Vagina (tissue), 2 donors: ENCODE results near the gene TMEM74B.

ENCODE experiments used
- POLR2A ChIP-seq, 2 donors: fragments of 450-650 bp; IDR thresholded peaks; one replicate each; pipeline ENCODE4 v1.6.1; 2017; ENCODE audit warnings: antibody characterized with exemption in 2 of 2, mild to moderate bottlenecking in 2 of 2, moderate library complexity in 2 of 2
- POLR2AphosphoS5 ChIP-seq, 2 donors: sonication (generic); formaldehyde crosslinking; IDR thresholded peaks; one replicate each; pipeline ENCODE4 v1.9.0; 2017; ENCODE audit warnings: antibody characterized with exemption in 2 of 2, mild to moderate bottlenecking in 2 of 2, low read depth in 1 of 2; ENCODE audit not compliant: insufficient read depth in 1 of 2

DNA sequence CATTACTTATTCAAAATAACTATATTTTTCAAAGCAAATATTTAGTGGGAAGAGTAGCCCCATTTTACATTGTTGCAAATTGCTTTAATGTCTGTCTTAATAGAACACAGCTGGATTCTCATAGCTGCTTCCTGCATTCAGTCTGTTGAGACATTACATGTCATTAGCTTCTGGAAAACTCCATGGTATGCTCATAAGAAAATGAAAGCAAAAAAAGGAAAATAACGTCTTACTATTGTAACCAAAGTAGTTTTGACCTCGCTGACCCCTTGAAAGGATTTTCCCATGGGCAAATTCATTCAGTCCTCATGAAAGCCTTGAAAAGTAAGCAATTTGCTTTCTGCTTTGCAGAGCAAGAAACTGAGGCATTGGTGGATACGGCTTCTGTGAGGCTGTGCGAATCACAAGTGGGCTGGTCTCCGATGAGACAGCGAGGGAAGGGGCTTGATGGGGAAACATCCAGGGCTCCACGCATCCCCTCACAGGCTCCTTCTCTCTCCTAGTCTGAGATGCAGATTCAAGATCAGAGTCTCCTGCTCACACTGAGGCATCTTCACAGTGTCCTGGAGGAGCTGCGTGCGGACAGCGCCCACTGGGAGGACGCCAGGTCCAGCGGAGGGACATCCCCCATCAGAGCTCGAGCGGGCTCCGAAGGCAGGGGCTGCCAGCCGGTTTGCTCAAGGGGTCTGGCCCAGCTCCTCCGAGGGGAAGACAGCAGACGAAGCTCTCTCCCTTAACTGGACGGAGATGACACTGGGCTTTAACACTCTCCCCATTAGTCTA is 21.8 kb upstream of the TMEM74B start:
- no peak for TF ChIP-seq POLR2A (IDR thresholded peaks at IDR 0.05)
- no peak for TF ChIP-seq POLR2AphosphoS5 (IDR thresholded peaks at IDR 0.05; ENCODE audit: insufficient read depth in 1 of 2, low read depth in 1 of 2)
